ENCODE results near the gene CCNJ.
A peak's percentile ranks its signal among the peaks of the same experiment; 100 is the strongest.

- TF ChIP-seq, protein P1, sequence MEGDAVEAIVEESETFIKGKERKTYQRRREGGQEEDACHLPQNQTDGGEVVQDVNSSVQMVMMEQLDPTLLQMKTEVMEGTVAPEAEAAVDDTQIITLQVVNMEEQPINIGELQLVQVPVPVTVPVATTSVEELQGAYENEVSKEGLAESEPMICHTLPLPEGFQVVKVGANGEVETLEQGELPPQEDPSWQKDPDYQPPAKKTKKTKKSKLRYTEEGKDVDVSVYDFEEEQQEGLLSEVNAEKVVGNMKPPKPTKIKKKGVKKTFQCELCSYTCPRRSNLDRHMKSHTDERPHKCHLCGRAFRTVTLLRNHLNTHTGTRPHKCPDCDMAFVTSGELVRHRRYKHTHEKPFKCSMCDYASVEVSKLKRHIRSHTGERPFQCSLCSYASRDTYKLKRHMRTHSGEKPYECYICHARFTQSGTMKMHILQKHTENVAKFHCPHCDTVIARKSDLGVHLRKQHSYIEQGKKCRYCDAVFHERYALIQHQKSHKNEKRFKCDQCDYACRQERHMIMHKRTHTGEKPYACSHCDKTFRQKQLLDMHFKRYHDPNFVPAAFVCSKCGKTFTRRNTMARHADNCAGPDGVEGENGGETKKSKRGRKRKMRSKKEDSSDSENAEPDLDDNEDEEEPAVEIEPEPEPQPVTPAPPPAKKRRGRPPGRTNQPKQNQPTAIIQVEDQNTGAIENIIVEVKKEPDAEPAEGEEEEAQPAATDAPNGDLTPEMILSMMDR (IDR thresholded peaks at IDR 0.05), result peak; percentile 54 to 72 (median 60)
- TF ChIP-seq POLR2A (IDR thresholded peaks at IDR 0.05) (no peak), EP300 (IDR thresholded peaks at IDR 0.05) (no peak)
Measured at GRCh38 chr10:96017191-96017687, 26.1 kb upstream of the CCNJ start.
